Vagina (tissue), 1 donor: ENCODE measurements around the gene SELENOF. TPM values are rescaled to one million over a fixed set of nuclear protein-coding genes. Genes with fewer than 3 reads are reported as not detected.

Experiments
- total RNA-seq: library from RNA; depleted of rRNA; stranded (reverse); fragments of >200 nt; gene quantifications from one replicate; pipeline ENCODE4 v1.2.3, GENCODE V29; 2016

SELENOF gene
- total RNA-seq, 1 donor from 2014 or later: 77.3 TPM

Other genes starting within 250 kb of the SELENOF start
- 53.8 TPM for gene SH3GLB1, start 209.6 kb downstream of the SELENOF start, total RNA-seq
- 11.5 TPM for gene HS2ST1, start 509 bp upstream of the SELENOF start, total RNA-seq